KOPT-K1 (cell line): ENCODE data around the gene MICU1.
A peak's percentile ranks its signal among the peaks of the same experiment; 100 is the strongest.
"Not testable (repeated sequence)": the region's sequence is repeated elsewhere in the genome, so short reads cannot be mapped to it uniquely, and the experiment has no call there.

Experiments
- H3K27ac ChIP-seq: fragments of 200-600 bp; sonication (generic); 2 replicates; pipeline ENCODE4 v1.5.1; 2016; ENCODE audit warnings: antibody characterized with exemption, mild to moderate bottlenecking, low read depth, low read length; ENCODE audit not compliant: poor library complexity, severe bottlenecking
- H3K36me3 ChIP-seq: fragments of 200-600 bp; sonication (generic); 2 replicates; pipeline ENCODE4 v1.5.1; 2017; ENCODE audit warnings: antibody characterized with exemption, mild to moderate bottlenecking, low read length, moderate library complexity; ENCODE audit not compliant: insufficient read depth
- H3K9me3 ChIP-seq: fragments of 200-600 bp; sonication (generic); 2 replicates; pipeline ENCODE4 v1.5.1; 2017; ENCODE audit warnings: antibody characterized with exemption, low read length, mild to moderate bottlenecking; ENCODE audit not compliant: insufficient read depth, poor library complexity, severe bottlenecking

The MICU1 gene

GRCh38 chr10:72329290-72330068, 296.4 kb downstream of the MICU1 start:
- Histone ChIP-seq H3K36me3 (no peaks in the 10 kb centered on the region), H3K27ac (peak overlapping the region; percentile 90), H3K9me3 (no peaks in the 10 kb centered on the region)

DNA sequence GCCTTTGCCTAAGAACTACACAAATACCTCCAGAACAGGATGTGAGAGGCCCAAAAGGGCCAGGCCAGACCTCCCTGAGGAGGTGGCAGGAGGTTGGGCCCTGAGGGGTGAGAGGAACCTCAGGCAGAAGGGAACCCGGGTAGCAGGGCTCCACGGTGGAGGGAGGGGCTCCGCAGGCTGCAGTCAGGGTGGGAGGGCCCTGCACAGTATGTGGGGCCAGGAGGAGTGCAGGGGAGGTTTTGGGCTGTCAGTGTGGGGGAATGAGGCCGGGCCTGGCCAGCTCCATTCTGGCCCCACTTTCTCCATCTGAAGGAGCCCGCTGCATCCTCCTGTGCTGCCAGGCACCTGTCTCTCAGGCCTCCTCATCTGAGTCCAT, 297.1 kb downstream of the MICU1 start:
- H3K9me3 ChIP-seq = no peaks in the 10 kb centered on the region
- H3K27ac ChIP-seq = peak overlapping the region; percentile 90
- no peaks in the 10 kb centered on the region for H3K36me3 ChIP-seq

GRCh38 chr10:72328045-72328828, 297.6 kb downstream of the MICU1 start:
- Histone ChIP-seq H3K36me3 (no peaks in the 10 kb centered on the region), H3K27ac (peak overlapping the region; percentile 90), H3K9me3 (no peaks in the 10 kb centered on the region)

GRCh38 chr10:72326665-72327603, 298.9 kb downstream of the MICU1 start:
- H3K9me3 ChIP-seq, H3K36me3 ChIP-seq: not testable (repeated sequence)
- peak overlapping the region; percentile 56 for H3K27ac ChIP-seq

GRCh38 chr10:72325243-72326175, 300.4 kb downstream of the MICU1 start:
- not testable (repeated sequence) for H3K9me3 ChIP-seq, H3K27ac ChIP-seq, H3K36me3 ChIP-seq

DNA sequence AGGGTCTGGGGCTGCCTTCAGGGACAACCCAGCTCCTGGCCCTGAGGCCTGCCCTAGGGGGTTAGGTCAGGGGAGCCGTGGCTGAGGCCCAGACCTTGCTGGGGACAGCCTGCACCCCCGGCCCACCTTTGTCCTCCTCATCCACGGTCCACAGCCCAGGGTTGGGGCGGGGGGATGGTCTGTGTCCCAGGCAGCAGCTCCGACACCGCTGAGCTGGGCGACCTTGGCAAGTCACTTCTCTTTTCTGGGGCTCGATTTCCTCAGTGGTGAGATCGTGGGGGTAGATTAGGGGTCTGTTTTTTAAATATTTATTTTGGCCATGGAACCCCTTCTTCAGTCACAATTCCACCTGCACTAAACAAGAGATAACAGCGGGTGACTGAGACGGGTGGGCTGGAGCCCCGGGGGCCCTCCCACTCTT, 302.1 kb downstream of the MICU1 start:
- Histone ChIP-seq H3K27ac (peak overlapping the region; percentile 26), H3K36me3 (no peaks in the 10 kb centered on the region), H3K9me3 (no peaks in the 10 kb centered on the region)

DNA sequence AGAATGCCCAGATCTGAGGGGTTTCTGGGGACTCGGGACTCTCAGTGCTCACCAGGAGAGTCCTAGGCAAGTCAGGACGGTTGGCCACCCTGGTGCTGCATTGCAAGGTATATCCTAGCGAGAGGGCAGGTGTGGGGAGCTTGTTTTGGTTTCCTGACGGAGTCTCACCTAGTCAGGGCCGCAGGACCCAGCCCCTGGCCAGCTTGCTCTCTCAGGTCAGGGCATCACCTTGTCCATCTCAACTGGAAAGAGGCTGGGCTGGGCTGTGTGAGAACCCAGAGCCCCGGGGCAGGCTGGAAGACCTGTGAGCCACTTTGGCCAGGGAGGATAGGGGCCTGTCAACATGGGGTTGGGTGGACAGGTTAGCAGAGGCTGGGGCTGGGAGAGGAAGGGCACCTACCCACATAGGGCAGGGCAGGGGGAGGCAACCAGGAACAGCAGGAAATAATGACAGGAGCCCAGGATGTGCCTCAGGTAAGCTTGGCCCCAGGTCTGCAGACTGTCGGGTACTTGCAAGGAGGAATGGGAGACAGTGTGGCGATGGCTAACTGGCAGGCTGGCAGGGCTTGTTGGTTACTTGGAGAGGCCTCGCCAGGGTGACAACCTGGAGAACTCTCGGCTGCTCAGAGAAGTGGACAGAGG, 302.6 kb downstream of the MICU1 start:
- H3K27ac ChIP-seq = peak overlapping the region; percentile 26
- no peaks in the 10 kb centered on the region for H3K9me3 ChIP-seq
- no peaks in the 10 kb centered on the region for H3K36me3 ChIP-seq

DNA sequence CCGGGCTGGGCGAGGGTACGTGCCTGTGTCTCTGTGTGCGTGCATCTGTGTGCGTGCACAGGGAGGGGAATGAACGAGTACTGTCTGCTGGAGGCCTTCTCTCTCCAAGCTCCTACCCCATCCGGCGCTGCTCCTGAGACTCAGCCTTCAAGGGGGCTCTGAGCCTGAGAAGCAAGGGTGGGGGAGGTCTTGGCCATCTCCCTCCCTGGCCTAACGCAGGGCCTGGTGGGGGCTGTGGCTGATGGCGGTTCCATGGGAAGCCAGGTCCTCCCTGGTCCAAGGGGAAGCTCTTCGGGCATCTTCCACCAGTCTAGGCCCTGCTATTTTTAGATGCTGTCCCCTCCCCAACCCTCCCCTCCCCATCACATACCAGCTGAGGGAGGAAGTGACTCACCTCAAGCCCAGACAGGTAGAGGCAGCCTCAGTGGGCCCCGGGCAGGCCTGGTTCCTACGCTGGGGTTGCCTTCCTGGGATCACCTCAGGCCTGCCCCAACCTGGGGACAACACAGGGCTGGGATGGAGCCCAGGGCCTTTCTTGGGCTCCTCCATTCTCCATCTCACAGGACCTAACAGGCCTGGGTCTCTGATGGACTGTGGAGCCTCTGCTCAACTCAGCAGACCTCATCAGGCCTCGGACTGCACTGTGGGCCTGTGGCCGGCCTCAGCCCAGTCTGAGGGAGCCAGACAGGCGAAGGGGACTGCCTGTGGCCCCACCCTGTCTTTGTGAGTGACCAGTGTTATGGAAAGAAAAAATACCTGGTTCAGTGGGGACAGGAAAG, 303.4 kb downstream of the MICU1 start:
- peak overlapping the region; percentile 26 for H3K27ac ChIP-seq
- no peaks in the 10 kb centered on the region for H3K36me3 ChIP-seq
- H3K9me3 ChIP-seq = no peaks in the 10 kb centered on the region

GRCh38 chr10:72322030-72322279, 303.9 kb downstream of the MICU1 start:
- H3K27ac ChIP-seq = peak overlapping the region; percentile 26
- H3K9me3 ChIP-seq = no peaks in the 10 kb centered on the region

GRCh38 chr10:72321248-72322029, 304.4 kb downstream of the MICU1 start:
- H3K27ac ChIP-seq = peak overlapping the region; percentile 94
- H3K9me3 ChIP-seq = no peaks in the 10 kb centered on the region
- H3K36me3 ChIP-seq = no peaks in the 10 kb centered on the region

More at GRCh38 chr10:72322030-72322279, 303.9 kb downstream of the MICU1 start:
- no peaks in the 10 kb centered on the region for H3K36me3 ChIP-seq

- Histone ChIP-seq H3K9me3 (no peaks in the 10 kb centered on the region), H3K36me3 (no peaks in the 10 kb centered on the region), H3K27ac (peak overlapping the region; percentile 94)
These were observed 305.1 kb downstream of the MICU1 start for GRCh38 chr10:72320676-72321247.

DNA sequence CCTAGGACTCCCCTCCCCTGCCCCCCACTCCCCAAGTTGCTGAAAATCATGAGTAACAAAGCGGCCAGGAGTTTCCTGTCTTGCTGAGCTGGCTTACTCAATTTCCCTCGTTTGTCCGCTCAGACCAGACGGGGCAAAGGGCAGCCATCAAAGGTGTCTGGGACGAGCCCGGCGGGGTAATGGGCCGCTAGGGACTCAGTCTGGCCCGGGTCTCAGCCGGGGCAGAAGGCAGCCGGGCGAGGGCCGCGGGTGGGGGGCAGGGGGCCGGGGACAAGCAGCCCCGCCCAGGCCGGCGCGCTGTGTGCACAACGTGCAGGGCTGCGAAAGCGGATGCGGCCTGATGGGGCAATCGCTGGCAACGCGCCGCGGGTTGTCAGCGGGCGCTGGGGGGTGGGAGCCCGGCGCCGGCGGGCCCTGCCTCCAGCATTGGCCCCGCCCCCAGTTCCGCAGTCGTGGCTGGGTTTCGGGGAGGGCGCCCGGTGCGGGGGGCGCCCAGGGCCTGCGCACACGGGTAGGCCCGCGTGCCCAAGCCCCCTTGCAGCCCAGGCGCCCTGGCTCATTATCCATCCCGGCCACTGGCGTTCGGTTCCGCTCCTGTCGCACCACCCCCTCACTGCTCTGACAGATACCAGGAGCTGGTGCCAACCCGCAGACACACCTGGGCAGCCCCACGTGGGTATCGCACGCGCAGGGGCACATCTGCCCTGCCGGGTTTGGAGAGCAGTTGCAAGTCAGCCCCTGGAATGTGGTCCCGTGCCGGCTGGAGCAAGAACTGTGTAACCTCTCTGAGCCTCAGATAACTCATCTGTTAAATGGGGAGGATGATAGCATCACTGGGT, 306.2 kb downstream of the MICU1 start:
- H3K27ac ChIP-seq = peak overlapping the region; percentile 94
- H3K36me3 ChIP-seq = no peaks in the 10 kb centered on the region

More for the DNA sequence above, 306.2 kb downstream of the MICU1 start:
- H3K9me3 ChIP-seq = no peaks in the 10 kb centered on the region
